ENCODE results near the gene ZSWIM1. TPM values are rescaled to one million over a fixed set of nuclear protein-coding genes. Genes with fewer than 3 reads are reported as not detected.

ZSWIM1 gene
- total and polyA plus RNA-seq, 2 donors from 2014 or later, result 6.7 to 13.1 TPM

GRCh38 chr20:45890985-45891983 lies 10.3 kb downstream of the ZSWIM1 start, which contains the start of the genes CTSA and NEURL2:
Gene CTSA, plus strand, starts transcription at chr20:45891335. Its CDS starts 234 bp downstream, at chr20:45891569.
Gene NEURL2, minus strand, starts transcription at chr20:45891208. Its CDS starts 217 bp downstream, at chr20:45890991.
- H3K27ac ChIP-seq (ENCODE audit: low read depth in 2 of 2, low read length in 2 of 2), result peak within 1 kb of the TSS; percentile 82 to 89
- no peaks in the 10 kb centered on the region for H3K9me3 ChIP-seq (ENCODE audit: control insufficient read depth in 2 of 3, insufficient read depth in 1 of 3, low read length in 3 of 3)
- no peak for FAIRE-seq
- H3K4me3 ChIP-seq (ENCODE audit: low read length in 3 of 3), result peak within 1 kb of the TSS; percentile 61 to 72 (median 72)
- TF ChIP-seq CTCF (IDR thresholded peaks at IDR 0.05; ENCODE audit: borderline replicate concordance, extremely low read depth, insufficient read depth), result no peak
- DNase-seq, result peak; percentile 93 to 98 (median 95)
- intact Hi-C loops (cut with DNase I), result no loop called here
- H3K9ac ChIP-seq (ENCODE audit: low read length in 3 of 3), result peak within 1 kb of the TSS; percentile 39 to 78 (median 61)
- H3K27me3 ChIP-seq (ENCODE audit: control insufficient read depth, insufficient read depth, low read length), result no peaks in the 10 kb centered on the region
- H3K4me1 ChIP-seq (ENCODE audit: control insufficient read depth in 2 of 3, insufficient read depth in 2 of 3, low read depth in 1 of 3, low read length in 3 of 3), result peaks cover 0 to 30% (median 0%) of the 10 kb centered on the region in 3 donors
- H3K36me3 ChIP-seq (ENCODE audit: control insufficient read depth in 2 of 3, insufficient read depth in 3 of 3, low read length in 3 of 3), result peaks cover 0 to 23% (median 14%) of the 10 kb centered on the region in 3 donors

GRCh38 chr20:45892049-45892825 lies 11.2 kb downstream of the ZSWIM1 start:
- TF ChIP-seq CTCF (IDR thresholded peaks at IDR 0.05; ENCODE audit: borderline replicate concordance, extremely low read depth, insufficient read depth), result no peak
- Histone ChIP-seq H3K27ac (ENCODE audit: low read depth in 2 of 2, low read length in 2 of 2) (peak overlapping the region; percentile 69 to 89), H3K27me3 (ENCODE audit: control insufficient read depth, insufficient read depth, low read length) (no peaks in the 10 kb centered on the region), H3K4me3 (ENCODE audit: low read length in 3 of 3) (peak overlapping the region; percentile 4 to 72 (median 72)), H3K36me3 (ENCODE audit: control insufficient read depth in 2 of 3, insufficient read depth in 3 of 3, low read length in 3 of 3) (peaks cover 0 to 25% (median 20%) of the 10 kb centered on the region in 3 donors), H3K4me1 (ENCODE audit: control insufficient read depth in 2 of 3, insufficient read depth in 2 of 3, low read depth in 1 of 3, low read length in 3 of 3) (peaks cover 0 to 30% (median 0%) of the 10 kb centered on the region in 3 donors), H3K9ac (ENCODE audit: low read length in 3 of 3) (peak overlapping the region in 2 of 3 donors; percentile 49 to 61), H3K9me3 (ENCODE audit: control insufficient read depth in 2 of 3, insufficient read depth in 1 of 3, low read length in 3 of 3) (no peaks in the 10 kb centered on the region)
- FAIRE-seq (no peak), DNase-seq (peak in 1 of 5 donors; percentile 58)
- intact Hi-C loops (cut with DNase I), result no loop called here

GRCh38 chr20:45892828-45893500 lies 11.9 kb downstream of the ZSWIM1 start:
- DNase-seq (peak in 1 of 5 donors; percentile 72), FAIRE-seq (no peak)
- Histone ChIP-seq H3K9ac (ENCODE audit: low read length in 3 of 3) (no peak overlapping the region), H3K4me1 (ENCODE audit: control insufficient read depth in 2 of 3, insufficient read depth in 2 of 3, low read depth in 1 of 3, low read length in 3 of 3) (peaks cover 0 to 30% (median 0%) of the 10 kb centered on the region in 3 donors), H3K27ac (ENCODE audit: low read depth in 2 of 2, low read length in 2 of 2) (no peak overlapping the region), H3K9me3 (ENCODE audit: control insufficient read depth in 2 of 3, insufficient read depth in 1 of 3, low read length in 3 of 3) (no peaks in the 10 kb centered on the region), H3K4me3 (ENCODE audit: low read length in 3 of 3) (peak overlapping the region in 1 of 3 donors; percentile 72), H3K36me3 (ENCODE audit: control insufficient read depth in 2 of 3, insufficient read depth in 3 of 3, low read length in 3 of 3) (peaks cover 2 to 32% (median 25%) of the 10 kb centered on the region in 3 donors), H3K27me3 (ENCODE audit: control insufficient read depth, insufficient read depth, low read length) (no peaks in the 10 kb centered on the region)
- intact Hi-C loops (cut with DNase I), result no loop called here
- TF ChIP-seq CTCF (IDR thresholded peaks at IDR 0.05; ENCODE audit: borderline replicate concordance, extremely low read depth, insufficient read depth), result no peak

Data from kidney (tissue), 14 donors.